H9 (cell line): Measurements from ENCODE around the gene ENPP1. TPM values are rescaled to one million over a fixed set of nuclear protein-coding genes. Genes with fewer than 3 reads are reported as not detected.

Experiments
- DNase-seq: peaks from one replicate; pipeline ENCODE4 v3.0.0-alpha.2; 2017
- H2AFZ ChIP-seq: one replicate; pipeline ENCODE4 v1.6.1; 2013; ENCODE audit warnings: mild to moderate bottlenecking, low read length, control low read depth, moderate library complexity
- H2AK5ac ChIP-seq: 2 replicates; pipeline ENCODE4 v1.6.1; 2013; ENCODE audit warnings: low read length, control low read depth, mixed read lengths; ENCODE audit not compliant: insufficient read length
- H2BK120ac ChIP-seq: one replicate; pipeline ENCODE4 v1.6.1; 2013; ENCODE audit warnings: low read depth, mild to moderate bottlenecking, low read length, control low read depth, inconsistent platforms; ENCODE audit not compliant: poor library complexity, severe bottlenecking
- H2BK12ac ChIP-seq: 2 replicates; pipeline ENCODE4 v1.6.1; 2013; ENCODE audit warnings: low read length, control low read depth, mixed read lengths, low read depth; ENCODE audit not compliant: insufficient read length
- H2BK15ac ChIP-seq: 2 replicates; pipeline ENCODE4 v1.6.1; 2013; ENCODE audit warnings: low read depth, low read length, control low read depth
- H2BK20ac ChIP-seq: one replicate; pipeline ENCODE4 v1.6.1; 2013; ENCODE audit warnings: low read depth, mild to moderate bottlenecking, low read length, control low read depth, inconsistent platforms; ENCODE audit not compliant: poor library complexity, severe bottlenecking
- H2BK5ac ChIP-seq: 2 replicates; pipeline ENCODE4 v1.6.1; 2013; ENCODE audit warnings: low read length, control low read depth, mixed read lengths; ENCODE audit not compliant: insufficient read length
- H3K14ac ChIP-seq: 2 replicates; pipeline ENCODE4 v1.6.1; 2013; ENCODE audit warnings: low read length, control low read depth; ENCODE audit not compliant: insufficient read depth
- H3K18ac ChIP-seq: 2 replicates; pipeline ENCODE4 v1.6.1; 2013; ENCODE audit warnings: low read depth, mild to moderate bottlenecking, mixed read lengths, low read length, control low read depth; ENCODE audit not compliant: insufficient read length
- H3K23ac ChIP-seq: 2 replicates; pipeline ENCODE4 v1.6.1; 2013; ENCODE audit warnings: low read length, control low read depth, mixed read lengths, low read depth; ENCODE audit not compliant: insufficient read length
- H3K23me2 ChIP-seq: 2 replicates; pipeline ENCODE4 v1.6.1; 2013; ENCODE audit warnings: low read depth, mild to moderate bottlenecking, mixed read lengths, low read length, control low read depth; ENCODE audit not compliant: insufficient read length, poor library complexity, severe bottlenecking
- H3K27ac ChIP-seq: 2 replicates; pipeline ENCODE4 v1.5.1; 2013; ENCODE audit warnings: low read length, control low read depth, mixed read lengths, low read depth; ENCODE audit not compliant: insufficient read length
- H3K27me3 ChIP-seq: 2 replicates; pipeline ENCODE4 v1.6.1; 2013; ENCODE audit warnings: low read length, control low read depth, inconsistent platforms; ENCODE audit not compliant: insufficient read depth
- H3K4ac ChIP-seq: 2 replicates; pipeline ENCODE4 v1.6.1; 2013; ENCODE audit warnings: low read depth, mild to moderate bottlenecking, control low read depth, inconsistent platforms, low read length, moderate library complexity
- H3K4me1 ChIP-seq: 2 replicates; pipeline ENCODE4 v1.6.1; 2013; ENCODE audit warnings: low read length, control low read depth, inconsistent platforms; ENCODE audit not compliant: insufficient read depth
- H3K4me2 ChIP-seq: 2 replicates; pipeline ENCODE4 v1.6.1; 2013; ENCODE audit warnings: low read length, control low read depth, mixed read lengths; ENCODE audit not compliant: insufficient read length, insufficient read depth
- H3K56ac ChIP-seq: 2 replicates; pipeline ENCODE4 v1.6.1; 2013; ENCODE audit warnings: low read depth, mild to moderate bottlenecking, mixed read lengths, low read length, control low read depth; ENCODE audit not compliant: insufficient read length
- H3K79me1 ChIP-seq: 2 replicates; pipeline ENCODE4 v1.6.1; 2013; ENCODE audit warnings: low read depth, mild to moderate bottlenecking, moderate library complexity, low read length, control low read depth, inconsistent platforms; ENCODE audit not compliant: insufficient read depth, poor library complexity, severe bottlenecking
- H3K79me2 ChIP-seq: 2 replicates; pipeline ENCODE4 v1.6.1; 2013; ENCODE audit warnings: low read length, control low read depth, inconsistent platforms; ENCODE audit not compliant: insufficient read depth
- H3K9ac ChIP-seq: 2 replicates; pipeline ENCODE4 v1.6.1; 2013; ENCODE audit warnings: low read length, control low read depth, mixed read lengths; ENCODE audit not compliant: insufficient read length; ENCODE audit errors: extremely low read depth
- H3K9me3 ChIP-seq: one replicate; pipeline ENCODE4 v1.6.1; 2013; ENCODE audit warnings: low read depth, low read length, inconsistent platforms; ENCODE audit not compliant: control insufficient read depth
- H3T11ph ChIP-seq: one replicate; pipeline ENCODE4 v1.6.1; 2013; ENCODE audit warnings: mild to moderate bottlenecking, low read length, control low read depth, inconsistent platforms
- H4K20me1 ChIP-seq: one replicate; pipeline ENCODE4 v1.6.1; 2013; ENCODE audit not compliant: control insufficient read depth, insufficient read length, insufficient read depth
- H4K5ac ChIP-seq: 2 replicates; pipeline ENCODE4 v1.6.1; 2013; ENCODE audit warnings: low read depth, mild to moderate bottlenecking, mixed read lengths, low read length, control low read depth; ENCODE audit not compliant: insufficient read length
- H4K8ac ChIP-seq: replicated peaks from 2 replicates; pipeline ENCODE4 v1.6.1; 2013; ENCODE audit warnings: low read length, control low read depth, mixed read lengths, low read depth; ENCODE audit not compliant: insufficient read length
- H4K91ac ChIP-seq: 2 replicates; pipeline ENCODE4 v1.6.1; 2013; ENCODE audit warnings: low read depth, mild to moderate bottlenecking, moderate library complexity, mixed read lengths, low read length, control low read depth; ENCODE audit not compliant: insufficient read length
- H3K27ac Mint-ChIP-seq, 3 experiments: 2 replicates in 2 of 3; 3 replicates in 1 of 3; pipeline ENCODE4 v1.8.0; 2020 to 2021; ENCODE audit warnings: mixed read lengths in 3 of 3, mild to moderate bottlenecking in 1 of 3, moderate library complexity in 1 of 3
- H3K27me3 Mint-ChIP-seq: 2 replicates; pipeline ENCODE4 v1.8.0; 2021; ENCODE audit warnings: low read depth, mild to moderate bottlenecking, moderate library complexity, mixed read lengths
- H3K36me3 Mint-ChIP-seq, 3 experiments: 2 replicates in 2 of 3; 3 replicates in 1 of 3; pipeline ENCODE4 v1.8.0; 2020 to 2021; ENCODE audit warnings: low read depth in 3 of 3, mixed read lengths in 3 of 3; ENCODE audit not compliant: insufficient read depth in 1 of 3
- H3K4me1 Mint-ChIP-seq, 2 experiments: 2 replicates each; pipeline ENCODE4 v1.8.0; 2020; ENCODE audit warnings: mixed read lengths in 2 of 2
- H3K4me3 Mint-ChIP-seq, 2 experiments: 2 replicates in 1 of 2; 3 replicates in 1 of 2; pipeline ENCODE4 v1.8.0; 2020 to 2021; ENCODE audit warnings: mild to moderate bottlenecking in 2 of 2, mixed read lengths in 2 of 2, moderate library complexity in 1 of 2
- H3K9me3 Mint-ChIP-seq, 2 experiments: 2 replicates in 1 of 2; 3 replicates in 1 of 2; pipeline ENCODE4 v1.8.0; 2020; ENCODE audit warnings: mild to moderate bottlenecking in 2 of 2, mixed read lengths in 2 of 2, moderate library complexity in 1 of 2
- CTCF ChIP-seq: fragments of 200-600 bp; sonication (generic); conservative IDR thresholded peaks from 3 replicates; pipeline ENCODE4 v1.8.0; 2021; ENCODE audit warnings: antibody characterized with exemption, mild to moderate bottlenecking
- WGBS: extraction: QIAGEN DNeasy Blood & Tissue Kit; methylation state at CpG from one replicate; pipeline ENCODE4 v1.1.7; 2013; ENCODE audit warnings: missing lambda C conversion rate, low lambda C conversion rate, mixed read lengths; ENCODE audit not compliant: insufficient read length; ENCODE audit errors: extremely low coverage; 5-methylcytosine and 5-hydroxymethylcytosine counted together
- total RNA-seq: library from RNA; stranded (reverse); gene quantifications from 2 replicates; pipeline ENCODE4 v1.2.1, GENCODE V29; 2021

The ENPP1 gene
- total RNA-seq, 1 experiment from 2014 or later, result 22.5 TPM

- no peak overlapping the region for H2AK5ac ChIP-seq
- H3K27ac ChIP-seq, result no peak overlapping the region
- H2BK12ac ChIP-seq, result no peak overlapping the region
- Mint-ChIP-seq H3K27ac (0 out of 7 replicates have a peak overlapping the region, but pooled peaks of 1 of the 3 experiments have one; percentile 16), H3K4me3 (no peak overlapping the region), H3K27me3 (peaks cover 11% of the 10 kb centered on the region), H3K36me3 (no peaks in the 10 kb centered on the region), H3K9me3 (no peaks in the 10 kb centered on the region), H3K4me1 (peaks cover 19 to 29% of the 10 kb centered on the region in 2 experiments)
- H3K79me1 ChIP-seq, result no peaks in the 10 kb centered on the region
- H4K8ac ChIP-seq, result no peak overlapping the region
- no peaks in the 10 kb centered on the region for H3K4me1 ChIP-seq
- H2BK5ac ChIP-seq, result no peak overlapping the region
- no peaks in the 10 kb centered on the region for H4K20me1 ChIP-seq
- H3K9ac ChIP-seq, result no peak overlapping the region
- H4K91ac ChIP-seq, result no peak overlapping the region
- no peak overlapping the region for H3K14ac ChIP-seq
- H3K56ac ChIP-seq, result no peak overlapping the region
- no peak overlapping the region for H4K5ac ChIP-seq
- no peak overlapping the region for H2AFZ ChIP-seq
- H3T11ph ChIP-seq, result no peak overlapping the region
- WGBS, result no CpG with 5 or more reads among the region's 2 CpGs
- H3K9me3 ChIP-seq, result no peaks in the 10 kb centered on the region
- H3K4ac ChIP-seq, result no peak overlapping the region
- H3K18ac ChIP-seq, result no peak overlapping the region
- TF ChIP-seq CTCF, result no peak
- DNase-seq, result peak; percentile 44
- no peaks in the 10 kb centered on the region for H3K27me3 ChIP-seq
- H2BK120ac ChIP-seq, result no peak overlapping the region
- no peaks in the 10 kb centered on the region for H3K23me2 ChIP-seq
- H2BK15ac ChIP-seq, result no peak overlapping the region
- H3K23ac ChIP-seq, result no peak overlapping the region
- H3K79me2 ChIP-seq, result no peaks in the 10 kb centered on the region
- no peak overlapping the region for H3K4me2 ChIP-seq
- H2BK20ac ChIP-seq, result no peak overlapping the region
Measured at GRCh38 chr6:131795366-131795765, 12.5 kb upstream of the ENPP1 start.
